BLaER1 (cell line): ENCODE data around the gene CCS.
"Not testable (repeated sequence)": the region's sequence is repeated elsewhere in the genome, so short reads cannot be mapped to it uniquely, and the experiment has no call there.

Source experiments
- H3K27ac ChIP-seq: shearing (Covaris generic); formaldehyde crosslinking; 2 replicates; pipeline ENCODE4 v1.8.1; 2022
- H3K27me3 ChIP-seq: shearing (Covaris generic); formaldehyde crosslinking; 2 replicates; pipeline ENCODE4 v1.8.1; 2022
- H3K36me3 ChIP-seq: shearing (Covaris generic); formaldehyde crosslinking; 2 replicates; pipeline ENCODE4 v1.8.1; 2022
- H3K4me1 ChIP-seq: shearing (Covaris generic); formaldehyde crosslinking; 2 replicates; pipeline ENCODE4 v1.8.1; 2022
- H3K4me2 ChIP-seq: shearing (Covaris generic); formaldehyde crosslinking; 2 replicates; pipeline ENCODE4 v1.8.1; 2022
- H3K4me3 ChIP-seq: shearing (Covaris generic); formaldehyde crosslinking; 2 replicates; pipeline ENCODE4 v1.8.1; 2022
- H3K9ac ChIP-seq: shearing (Covaris generic); formaldehyde crosslinking; 2 replicates; pipeline ENCODE4 v1.8.1; 2022
- H3K9me3 ChIP-seq: shearing (Covaris generic); formaldehyde crosslinking; 2 replicates; pipeline ENCODE4 v1.8.1; 2022
- H4K20me1 ChIP-seq: shearing (Covaris generic); formaldehyde crosslinking; 2 replicates; pipeline ENCODE4 v1.8.1; 2022
- Cebpa-rat ChIP-seq: shearing (Covaris generic); IDR thresholded peaks from 2 replicates; pipeline ENCODE4 v1.8.1; 2022

Gene CCS

DNA sequence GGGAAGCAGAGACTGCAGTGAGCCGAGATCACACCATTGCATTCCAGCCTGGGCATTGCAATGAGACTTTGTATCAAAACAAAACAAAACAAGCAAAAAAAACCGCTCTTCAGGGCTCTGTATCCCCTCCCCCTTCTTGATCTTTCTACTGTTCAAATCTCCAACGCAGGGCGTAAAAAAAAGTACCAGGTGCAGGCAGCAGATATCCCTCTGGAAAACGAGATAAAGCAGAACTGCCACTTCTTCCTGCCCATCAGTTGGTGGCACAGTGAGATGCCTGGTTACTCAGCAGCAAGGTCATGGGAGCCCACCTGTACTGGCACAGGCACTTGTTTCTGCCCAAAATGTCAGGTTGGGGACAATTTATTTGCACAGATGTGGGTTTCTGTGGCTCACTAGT is 11.2 kb downstream of the CCS start:
- no peaks in the 10 kb centered on the region for H4K20me1 ChIP-seq
- H3K9me3 ChIP-seq, result no peaks in the 10 kb centered on the region; the same call in 1 of the 2 replicates
- no peak overlapping the region for H3K4me3 ChIP-seq
- H3K27me3 ChIP-seq, result no peaks in the 10 kb centered on the region
- no peak overlapping the region for H3K9ac ChIP-seq
- H3K36me3 ChIP-seq, result peaks cover 84% of the 10 kb centered on the region
- no peak for TF ChIP-seq Cebpa-rat
- peaks cover 63% of the 10 kb centered on the region for H3K4me1 ChIP-seq
- no peak overlapping the region for H3K4me2 ChIP-seq
- H3K27ac ChIP-seq, result no peak overlapping the region

DNA sequence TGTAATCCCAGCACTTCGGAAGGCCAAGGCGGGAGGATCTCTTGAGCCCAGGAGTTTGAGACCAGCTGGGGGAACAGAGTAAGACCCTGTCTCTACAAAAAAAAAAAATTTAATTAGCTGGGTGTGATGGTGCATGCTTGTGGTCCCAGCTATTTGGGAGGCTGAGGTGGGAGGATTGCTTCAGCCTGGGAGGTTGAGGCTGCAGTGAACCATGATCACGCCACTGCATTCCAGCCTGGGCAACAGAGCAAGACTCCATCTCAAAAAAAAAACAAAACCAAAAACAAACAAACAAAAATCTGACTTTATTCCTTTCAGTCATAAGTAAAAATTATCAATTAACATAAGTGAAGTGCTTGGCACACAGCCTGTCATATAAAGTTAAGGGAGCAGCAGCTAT is 13.6 kb downstream of the CCS start:
- not testable (repeated sequence) for H3K4me2 ChIP-seq, H4K20me1 ChIP-seq, H3K9me3 ChIP-seq, H3K4me3 ChIP-seq, H3K27me3 ChIP-seq, H3K9ac ChIP-seq
- Histone ChIP-seq H3K4me1 (peaks cover 65% of the 10 kb centered on the region), H3K27ac (peak overlapping the region; percentile 51; the same call in 1 of the 2 replicates), H3K36me3 (peaks cover 62% of the 10 kb centered on the region)

DNA sequence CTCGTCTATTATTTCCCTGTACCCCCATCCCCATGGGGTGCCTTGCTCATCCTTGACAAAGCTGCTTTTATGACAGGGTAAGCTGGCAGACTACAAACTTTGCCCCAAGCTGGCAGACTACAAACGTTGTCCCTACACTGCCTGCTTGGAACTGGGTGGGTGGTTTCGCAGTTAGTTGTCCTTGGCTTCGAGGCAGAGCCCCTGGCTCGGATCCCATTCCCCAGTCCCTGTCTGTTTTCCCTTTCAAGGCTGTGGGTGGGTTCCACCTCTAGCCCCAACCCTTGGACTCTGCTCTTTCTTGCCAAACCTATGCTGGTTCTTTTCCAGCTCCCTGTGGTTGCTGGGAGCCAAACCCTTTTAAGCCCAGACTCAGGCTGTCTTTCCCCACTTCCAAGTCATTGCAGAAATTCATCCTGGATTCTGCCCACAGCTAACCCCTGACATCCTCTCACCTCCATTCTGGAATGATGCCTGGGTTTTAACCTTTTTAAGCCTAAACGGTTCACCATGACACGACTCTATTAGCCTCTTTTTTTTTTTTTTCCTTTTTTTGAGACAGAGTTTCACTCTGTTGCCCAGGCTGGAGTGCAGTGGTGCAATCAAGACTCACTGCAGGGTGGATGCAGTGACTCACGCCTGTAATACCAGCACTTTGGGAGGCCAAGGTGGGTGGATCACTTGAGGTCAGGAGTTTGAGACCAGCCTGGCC is 14.3 kb downstream of the CCS start:
- H3K9me3 ChIP-seq, result no peaks in the 10 kb centered on the region; the same call in 1 of the 2 replicates
- H3K27ac ChIP-seq, result peak overlapping the region; percentile 51
- H4K20me1 ChIP-seq, result no peaks in the 10 kb centered on the region
- no peak overlapping the region for H3K4me2 ChIP-seq
- no peak overlapping the region for H3K9ac ChIP-seq
- no peak overlapping the region for H3K4me3 ChIP-seq
- H3K36me3 ChIP-seq, result peaks cover 56% of the 10 kb centered on the region
- H3K4me1 ChIP-seq, result peaks cover 65% of the 10 kb centered on the region
- TF ChIP-seq Cebpa-rat, result no peak
- no peaks in the 10 kb centered on the region for H3K27me3 ChIP-seq

DNA sequence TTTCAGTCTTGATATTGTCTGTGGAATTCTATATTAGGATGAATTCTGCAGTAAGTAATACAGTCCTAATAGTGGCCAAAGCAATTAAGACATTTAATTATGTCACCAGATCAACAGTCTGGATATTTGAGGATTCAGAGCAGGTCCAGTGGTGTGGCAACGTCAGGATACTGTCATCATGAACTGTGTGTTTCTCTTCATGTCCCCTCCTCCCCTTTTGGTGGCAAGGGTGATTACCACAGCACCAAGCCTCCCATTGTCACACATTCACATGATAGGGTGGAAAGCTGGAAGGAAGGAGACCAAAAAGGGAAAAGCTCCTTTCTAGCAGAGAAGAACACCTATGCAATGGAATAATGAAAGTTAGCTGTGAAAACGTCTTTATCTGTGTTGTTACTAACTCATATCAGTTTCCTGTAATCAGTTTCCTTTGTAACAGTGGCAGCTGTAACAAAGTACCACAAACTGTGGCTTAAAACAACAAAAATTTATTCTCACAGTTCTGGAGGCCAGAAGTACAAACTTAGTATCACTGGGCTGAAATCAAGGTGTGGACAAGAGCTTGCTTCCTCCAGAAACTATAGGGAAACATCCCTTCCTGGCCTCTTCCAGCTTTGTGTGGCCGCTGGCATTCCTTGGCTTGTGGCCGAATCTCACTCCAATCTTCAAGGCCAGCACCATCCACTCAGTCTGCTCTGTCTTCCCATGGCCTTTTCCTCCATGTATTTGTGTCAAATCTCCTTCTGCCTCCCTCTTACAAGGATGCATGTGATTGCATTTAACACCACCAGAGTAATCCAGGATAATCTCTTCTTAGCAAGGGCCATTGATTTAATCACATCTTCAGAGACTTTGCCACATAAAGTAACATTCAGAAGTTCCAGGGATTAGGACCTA is 17.0 kb downstream of the CCS start:
- H4K20me1 ChIP-seq, result no peaks in the 10 kb centered on the region
- no peak for TF ChIP-seq Cebpa-rat
- H3K27ac ChIP-seq, result peak overlapping the region; percentile 52
- no peak overlapping the region for H3K4me3 ChIP-seq
- H3K4me1 ChIP-seq, result peaks cover 63% of the 10 kb centered on the region
- peaks cover 29% of the 10 kb centered on the region for H3K36me3 ChIP-seq
- peak overlapping the region; percentile 39; the same call in 1 of the 2 replicates for H3K9ac ChIP-seq
- peak overlapping the region; percentile 55 for H3K4me2 ChIP-seq
- H3K27me3 ChIP-seq, result no peaks in the 10 kb centered on the region
- no peaks in the 10 kb centered on the region; the same call in 1 of the 2 replicates for H3K9me3 ChIP-seq

DNA sequence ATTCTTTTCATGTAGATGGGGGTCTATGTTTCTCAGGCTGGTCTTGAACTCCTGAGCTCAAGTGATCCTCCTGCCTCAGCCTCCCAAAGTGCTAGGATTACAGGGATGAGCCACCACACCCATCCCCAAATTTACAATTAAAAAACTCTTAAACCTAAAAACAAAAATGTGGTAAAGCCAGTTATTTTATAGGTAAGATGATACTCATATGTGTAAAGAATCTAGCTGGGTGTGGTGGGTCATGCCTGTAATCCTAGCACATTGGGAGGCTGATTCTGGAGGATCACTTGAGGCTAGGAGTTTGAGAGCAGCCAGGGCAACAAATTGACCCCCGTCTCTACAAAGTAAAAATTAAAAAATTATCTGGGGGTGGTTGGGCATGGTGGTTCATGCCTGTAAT is 19.5 kb downstream of the CCS start:
- Histone ChIP-seq H3K27ac (no peak overlapping the region), H3K27me3 (no peaks in the 10 kb centered on the region), H3K4me2 (peak overlapping the region; percentile 55; the same call in 1 of the 2 replicates), H3K4me3 (no peak overlapping the region), H3K4me1 (peaks cover 66% of the 10 kb centered on the region), H3K36me3 (0 out of 2 replicates have a peak, but pooled peaks cover 4% of the 10 kb centered on the region), H3K9ac (no peak overlapping the region), H4K20me1 (peaks cover 10% of the 10 kb centered on the region), H3K9me3 (no peaks in the 10 kb centered on the region; the same call in 1 of the 2 replicates)
- no peak for TF ChIP-seq Cebpa-rat

DNA sequence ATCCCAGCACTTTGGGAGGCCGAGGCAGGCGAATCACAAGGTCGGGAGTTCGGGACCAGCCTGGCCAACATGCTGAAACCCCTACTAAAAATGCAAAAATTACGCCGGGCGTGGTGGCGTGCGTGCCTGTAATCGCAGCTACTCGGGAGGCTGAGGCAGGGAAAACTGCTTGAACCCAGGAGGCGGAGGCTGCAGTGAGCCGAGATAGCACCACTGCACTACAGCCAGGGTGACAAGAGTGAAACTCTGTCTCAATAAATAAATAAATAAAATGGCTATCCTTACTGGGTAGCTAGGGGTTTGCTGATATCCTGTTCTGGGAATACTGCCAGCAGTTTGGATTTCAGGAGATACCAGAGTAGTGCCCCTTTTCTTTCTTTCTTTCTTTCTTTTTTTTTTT is 21.1 kb downstream of the CCS start:
- no peak overlapping the region for H3K9ac ChIP-seq
- peaks cover 63% of the 10 kb centered on the region for H3K4me1 ChIP-seq

DNA sequence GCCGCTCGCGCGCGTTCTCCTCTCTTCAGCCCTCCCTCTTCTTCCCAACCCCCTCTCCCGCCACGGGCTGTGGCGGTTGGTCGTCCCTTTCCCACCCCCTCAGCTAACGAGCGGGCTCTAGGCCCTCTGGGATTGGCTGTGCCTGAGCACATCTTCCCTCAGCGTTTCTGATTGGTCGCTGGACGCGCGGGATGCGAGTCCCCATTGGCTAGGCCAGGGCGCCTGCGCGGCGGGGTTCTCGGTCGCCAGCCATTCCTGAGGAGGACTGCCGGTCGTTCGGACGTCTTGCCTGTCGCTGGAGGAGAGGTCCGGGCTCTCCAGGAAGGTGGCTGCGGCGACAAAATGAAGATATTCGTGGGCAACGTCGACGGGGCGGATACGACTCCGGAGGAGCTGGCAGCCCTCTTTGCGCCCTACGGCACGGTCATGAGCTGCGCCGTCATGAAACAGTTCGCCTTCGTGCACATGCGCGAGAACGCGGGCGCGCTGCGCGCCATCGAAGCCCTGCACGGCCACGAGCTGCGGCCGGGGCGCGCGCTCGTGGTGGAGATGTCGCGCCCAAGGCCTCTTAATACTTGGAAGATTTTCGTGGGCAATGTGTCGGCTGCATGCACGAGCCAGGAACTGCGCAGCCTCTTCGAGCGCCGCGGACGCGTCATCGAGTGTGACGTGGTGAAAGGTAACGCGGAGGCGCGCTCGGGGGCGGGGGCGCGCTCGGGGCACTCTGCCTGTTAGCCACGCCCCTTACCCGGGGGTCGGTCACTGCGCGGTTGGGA is 23.6 kb downstream of the CCS start, which contains the start of gene RBM14:
Gene RBM14 (plus strand): TSS at position 252 of the 776 bp plus-strand sequence. CDS start 91 bp downstream, at position 343.
- Histone ChIP-seq H3K4me3 (peak within 1 kb of the TSS; percentile 99), H3K27me3 (no peaks in the 10 kb centered on the region), H4K20me1 (peaks cover 51% of the 10 kb centered on the region), H3K4me2 (peak within 1 kb of the TSS; percentile 97), H3K9me3 (no peaks in the 10 kb centered on the region), H3K9ac (peak within 1 kb of the TSS; percentile 97), H3K36me3 (peaks cover 37% of the 10 kb centered on the region), H3K4me1 (peaks cover 62% of the 10 kb centered on the region), H3K27ac (peak within 1 kb of the TSS; percentile 97)
- no peak for TF ChIP-seq Cebpa-rat

More for the DNA sequence above, 21.1 kb downstream of the CCS start:
- Histone ChIP-seq H3K36me3 (peaks cover 16% of the 10 kb centered on the region), H3K9me3 (no peaks in the 10 kb centered on the region), H4K20me1 (peaks cover 27% of the 10 kb centered on the region), H3K4me3 (no peak overlapping the region), H3K4me2 (no peak overlapping the region), H3K27ac (no peak overlapping the region), H3K27me3 (no peaks in the 10 kb centered on the region)
- TF ChIP-seq Cebpa-rat, result no peak

DNA sequence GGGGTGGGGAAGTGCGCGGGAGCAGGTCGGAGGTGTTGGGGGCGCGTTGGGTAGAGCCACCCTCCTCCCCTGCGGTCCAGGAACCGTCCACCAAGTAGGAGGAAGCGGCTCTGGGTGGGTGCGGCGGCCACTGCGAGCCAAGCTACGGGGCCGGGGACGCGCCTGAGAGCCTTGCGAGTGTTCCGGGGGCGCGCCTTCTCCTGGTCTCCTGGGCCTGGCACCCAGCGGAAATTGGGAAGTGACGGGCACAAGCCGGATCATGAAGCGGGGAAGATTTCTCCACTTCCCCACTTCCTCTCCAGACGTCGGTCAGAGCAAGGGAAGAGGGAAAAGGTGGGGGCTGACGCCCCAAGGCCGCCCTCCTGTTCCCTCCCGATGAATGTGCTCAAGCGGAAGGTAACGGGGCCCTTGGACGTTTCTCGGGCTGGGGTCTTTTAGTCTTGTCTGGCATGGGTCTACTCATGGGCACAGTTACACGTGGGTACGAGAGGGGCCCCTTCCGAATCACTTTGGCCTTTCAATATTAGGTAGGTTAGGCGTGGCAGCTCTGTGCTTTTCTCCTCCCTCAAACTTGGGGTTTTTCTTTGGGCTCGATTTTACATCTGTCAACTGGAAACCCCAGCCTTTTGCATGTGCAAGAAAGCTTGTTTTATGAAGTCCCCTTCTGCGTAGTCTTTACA is 24.3 kb downstream of the CCS start:
- Histone ChIP-seq H3K4me1 (peaks cover 62% of the 10 kb centered on the region), H3K4me3 (peak overlapping the region; percentile 99), H4K20me1 (peaks cover 59% of the 10 kb centered on the region), H3K9me3 (no peaks in the 10 kb centered on the region), H3K27ac (peak overlapping the region; percentile 97), H3K36me3 (peaks cover 44% of the 10 kb centered on the region), H3K9ac (peak overlapping the region; percentile 97), H3K4me2 (peak overlapping the region; percentile 97), H3K27me3 (no peaks in the 10 kb centered on the region)
- TF ChIP-seq Cebpa-rat, result no peak

DNA sequence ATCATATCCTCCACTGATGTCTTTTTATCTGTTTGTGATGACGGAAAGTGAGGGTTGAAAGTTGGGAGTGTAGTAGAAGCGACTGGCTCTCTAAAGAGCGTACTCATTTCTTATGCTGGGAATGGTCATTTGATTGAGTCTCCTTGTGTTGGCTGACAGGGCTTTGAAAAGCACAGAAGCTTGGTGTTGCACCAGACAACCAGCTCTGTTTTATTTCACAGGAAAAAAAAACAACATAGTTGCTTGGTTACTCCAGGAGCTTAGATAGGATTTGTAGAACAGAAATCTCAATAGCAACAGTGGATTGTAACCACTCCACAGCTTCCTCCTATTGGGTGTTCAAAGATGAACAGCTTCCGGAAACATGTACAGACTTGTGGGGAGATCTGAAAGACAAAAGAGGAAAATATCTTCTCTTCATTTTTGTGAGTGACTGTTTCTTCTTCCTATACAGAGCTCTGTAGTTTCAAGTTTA is 26.1 kb downstream of the CCS start:
- no peak for TF ChIP-seq Cebpa-rat
- Histone ChIP-seq H3K9me3 (no peaks in the 10 kb centered on the region), H3K4me3 (peak overlapping the region; percentile 99), H3K4me1 (peaks cover 74% of the 10 kb centered on the region), H3K27ac (0 out of 2 replicates have a peak overlapping the region, but pooled peaks have one; percentile 97), H3K4me2 (peak overlapping the region; percentile 97), H4K20me1 (peaks cover 77% of the 10 kb centered on the region), H3K36me3 (peaks cover 63% of the 10 kb centered on the region), H3K27me3 (no peaks in the 10 kb centered on the region), H3K9ac (peak overlapping the region; percentile 97)
